Nephron (organoid): Measurements from ENCODE around the gene CNNM3.
A peak's percentile ranks its signal among the peaks of the same experiment; 100 is the strongest.

ENCODE experiments used
- H3K27ac Mint-ChIP-seq, 3 experiments: 2 replicates each; pipeline ENCODE4 v1.8.0; 2020; ENCODE audit warnings: mixed read lengths in 3 of 3, mild to moderate bottlenecking in 2 of 3, moderate library complexity in 1 of 3
- H3K27me3 Mint-ChIP-seq: 2 replicates; pipeline ENCODE4 v1.8.0; 2021; ENCODE audit warnings: low read depth, mild to moderate bottlenecking, moderate library complexity, mixed read lengths
- H3K36me3 Mint-ChIP-seq: 2 replicates; pipeline ENCODE4 v1.8.0; 2020; ENCODE audit warnings: low read depth, mixed read lengths
- H3K4me1 Mint-ChIP-seq: 2 replicates; pipeline ENCODE4 v1.8.0; 2020; ENCODE audit warnings: mixed read lengths
- H3K4me3 Mint-ChIP-seq, 3 experiments: 2 replicates each; pipeline ENCODE4 v1.8.0; 2020; ENCODE audit warnings: mild to moderate bottlenecking in 3 of 3, mixed read lengths in 3 of 3, moderate library complexity in 2 of 3
- H3K9me3 Mint-ChIP-seq: 2 replicates; pipeline ENCODE4 v1.8.0; 2020; ENCODE audit warnings: mixed read lengths
- CTCF ChIP-seq, 3 experiments: fragments of 200-600 bp; sonication (generic); IDR thresholded peaks; one replicate each; pipeline ENCODE4 v1.5.0; 2021; ENCODE audit warnings: antibody characterized with exemption in 3 of 3; ENCODE audit not compliant: unreplicated experiment in 3 of 3

CNNM3 gene

GRCh38 chr2:96856776-96857666, 41.0 kb downstream of the CNNM3 start:
- Mint-ChIP-seq H3K4me3 (peak overlapping the region; percentile 90 to 92 (median 91)), H3K4me1 (peaks cover 30% of the 10 kb centered on the region), H3K27me3 (peaks cover 6% of the 10 kb centered on the region), H3K9me3 (no peaks in the 10 kb centered on the region), H3K27ac (peak overlapping the region; percentile 28 to 68 (median 66)), H3K36me3 (peaks cover 24% of the 10 kb centered on the region)
- no peak for TF ChIP-seq CTCF (IDR thresholded peaks at IDR 0.05; ENCODE audit: unreplicated experiment in 3 of 3)

DNA sequence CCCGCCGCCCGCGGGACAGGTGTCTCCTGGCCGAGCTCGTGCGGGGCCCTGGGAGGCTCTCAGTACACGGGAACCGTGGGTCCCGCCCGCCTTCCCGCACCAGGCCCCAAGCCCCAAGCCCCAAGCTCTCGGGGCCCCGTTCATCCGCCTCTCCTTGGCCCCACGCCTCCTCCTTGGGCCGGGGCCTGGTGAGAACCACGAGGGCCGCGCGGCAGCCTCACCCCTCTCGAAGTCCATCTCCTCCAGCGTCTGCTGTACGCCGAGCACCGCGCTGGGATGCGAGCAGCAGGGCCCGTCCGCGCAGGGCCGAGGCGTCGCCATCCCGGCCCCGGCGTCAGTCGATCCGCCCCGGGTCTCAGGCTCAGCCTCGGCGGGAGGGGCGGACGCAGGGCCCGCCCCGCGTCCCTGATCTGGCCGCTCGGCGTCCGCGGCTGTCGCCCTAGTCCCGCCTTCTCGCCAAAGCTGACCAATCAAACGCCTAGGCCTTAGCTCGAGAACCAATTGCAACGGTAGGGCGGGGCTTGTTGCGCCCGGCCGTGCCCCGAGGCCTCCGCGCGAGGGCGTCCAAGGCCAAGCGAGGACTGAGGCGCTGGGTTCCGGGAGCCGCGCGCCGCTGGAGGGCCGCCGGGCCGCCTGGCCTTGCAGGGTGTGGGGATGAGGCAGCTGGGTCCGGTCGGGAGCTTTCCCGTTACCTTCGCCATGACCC, 41.8 kb downstream of the CNNM3 start, which contains the start of gene ANKRD39:
Gene ANKRD39, minus strand, starts transcription at position 350 of the 706 bp plus-strand sequence. Its CDS starts 29 bp downstream, at position 321.
- Mint-ChIP-seq H3K4me1 (peaks cover 30% of the 10 kb centered on the region), H3K27me3 (peaks cover 6% of the 10 kb centered on the region), H3K4me3 (peak within 1 kb of the TSS; percentile 90 to 92 (median 91)), H3K36me3 (peaks cover 22% of the 10 kb centered on the region), H3K9me3 (no peaks in the 10 kb centered on the region), H3K27ac (peak within 1 kb of the TSS; percentile 64 to 69 (median 68))
- peak; percentile 80 to 85 (median 81) for TF ChIP-seq CTCF (IDR thresholded peaks at IDR 0.05; ENCODE audit: unreplicated experiment in 3 of 3)

DNA sequence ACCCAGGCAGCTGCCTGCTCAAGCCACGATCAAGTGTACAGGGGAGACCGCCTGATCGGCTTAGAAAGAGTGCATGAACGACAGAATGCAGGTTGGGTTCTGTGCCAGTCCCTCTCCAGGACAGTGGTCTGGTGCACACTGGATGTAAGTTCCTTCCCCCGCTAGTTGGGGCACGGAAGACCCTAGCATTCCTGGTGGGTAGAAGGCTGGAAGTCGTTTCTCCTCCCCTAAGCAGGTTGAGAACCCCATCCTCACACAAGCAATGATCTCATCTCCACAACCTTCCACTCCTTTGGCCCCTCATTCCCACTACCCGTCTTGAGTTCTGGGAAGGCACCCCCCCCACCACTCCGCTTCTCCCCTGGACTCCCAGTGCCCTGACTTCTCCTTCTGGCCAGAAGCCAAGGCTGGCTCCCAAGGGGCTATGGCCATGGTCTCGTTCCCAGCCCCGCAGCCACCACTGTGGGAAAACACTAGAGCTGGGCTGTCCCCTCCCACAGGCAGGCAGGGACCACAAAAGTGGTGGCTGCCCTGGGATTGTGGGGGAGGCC, 43.1 kb downstream of the CNNM3 start:
- peaks cover 6% of the 10 kb centered on the region for H3K27me3 Mint-ChIP-seq
- no peak for TF ChIP-seq CTCF (IDR thresholded peaks at IDR 0.05; ENCODE audit: unreplicated experiment in 3 of 3)

DNA sequence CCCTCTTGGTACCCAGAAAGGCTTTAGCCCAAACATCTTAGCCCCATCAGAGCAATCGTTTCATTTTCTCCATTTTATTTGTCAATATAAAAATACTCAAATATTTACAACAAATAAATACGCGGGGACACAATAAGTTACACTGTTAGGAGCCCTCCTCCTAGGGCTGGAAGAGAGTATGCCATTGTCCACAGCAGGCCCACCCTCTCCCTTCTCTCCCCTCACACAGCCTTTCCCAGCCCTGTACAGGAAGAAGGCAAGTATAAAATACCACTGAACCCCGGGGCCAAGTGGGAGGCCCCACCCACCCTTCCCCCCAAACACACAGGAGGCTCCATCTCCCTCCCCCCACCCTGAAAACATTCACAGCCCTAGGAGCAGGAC, 43.6 kb downstream of the CNNM3 start:
- no peaks in the 10 kb centered on the region for H3K9me3 Mint-ChIP-seq
- H3K4me1 Mint-ChIP-seq: peaks cover 35% of the 10 kb centered on the region
- H3K36me3 Mint-ChIP-seq: peaks cover 22% of the 10 kb centered on the region
- H3K27me3 Mint-ChIP-seq: peaks cover 6% of the 10 kb centered on the region
- peak overlapping the region; percentile 87 to 92 (median 91) for H3K4me3 Mint-ChIP-seq
- peak overlapping the region in 2 of 3 experiments; percentile 64 to 69 for H3K27ac Mint-ChIP-seq
- no peak for TF ChIP-seq CTCF (IDR thresholded peaks at IDR 0.05; ENCODE audit: unreplicated experiment in 3 of 3)

More for the DNA sequence above, 43.1 kb downstream of the CNNM3 start:
- H3K4me1 Mint-ChIP-seq: peaks cover 35% of the 10 kb centered on the region
- H3K9me3 Mint-ChIP-seq: no peaks in the 10 kb centered on the region
- H3K4me3 Mint-ChIP-seq: peak overlapping the region; percentile 87 to 92 (median 91)
- H3K27ac Mint-ChIP-seq: peak overlapping the region; percentile 64 to 69 (median 68)
- H3K36me3 Mint-ChIP-seq: peaks cover 22% of the 10 kb centered on the region

DNA sequence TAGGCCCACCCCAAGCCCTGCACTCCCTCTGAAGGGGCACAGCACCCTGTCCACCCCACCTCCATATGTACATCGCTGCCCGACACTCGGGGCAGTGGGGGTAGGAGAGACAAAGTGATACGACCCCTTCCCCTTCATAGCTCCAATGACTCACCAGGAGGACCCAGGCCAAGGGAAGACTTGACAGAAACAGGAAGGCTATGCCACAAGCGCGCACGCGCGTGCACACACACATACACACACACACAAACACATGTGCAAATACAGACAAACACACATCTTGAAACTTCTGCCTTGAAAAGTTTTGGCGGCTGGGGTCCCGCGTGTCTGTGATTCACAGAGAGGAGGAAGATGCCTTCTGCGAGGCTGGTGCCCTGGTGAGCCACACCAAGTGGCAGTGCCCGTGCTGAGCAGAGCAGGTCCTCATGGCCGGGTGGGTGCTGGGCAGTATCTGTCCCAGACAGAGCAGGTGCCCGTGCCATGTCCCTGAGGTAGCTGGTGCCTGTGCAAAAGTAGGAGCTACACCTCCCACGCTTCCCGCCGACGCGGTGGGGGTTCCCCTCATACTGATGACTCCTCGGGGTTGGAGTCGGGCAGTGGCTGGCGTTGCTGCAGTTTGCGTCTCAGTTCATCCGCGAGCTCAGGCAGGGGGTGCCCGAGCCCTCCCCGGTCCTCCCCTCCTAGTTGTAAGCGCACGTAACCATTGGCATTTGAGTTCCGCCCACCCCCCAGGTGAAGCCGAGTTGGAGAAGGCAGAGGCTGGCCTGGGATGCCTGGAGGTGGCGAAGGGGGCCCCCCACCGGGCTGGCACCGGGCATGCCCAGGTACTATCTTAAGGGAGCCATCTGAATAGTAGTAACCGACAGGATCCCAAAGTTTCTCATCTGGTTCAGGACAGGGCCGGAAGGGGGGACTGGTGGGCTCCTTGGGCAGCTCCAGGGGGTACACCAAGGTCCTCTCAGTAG, 44.3 kb downstream of the CNNM3 start:
- H3K27me3 Mint-ChIP-seq: peaks cover 6% of the 10 kb centered on the region
- TF ChIP-seq CTCF (IDR thresholded peaks at IDR 0.05; ENCODE audit: unreplicated experiment in 3 of 3): no peak
- H3K4me3 Mint-ChIP-seq: peak overlapping the region; percentile 15 to 41 (median 31)
- H3K36me3 Mint-ChIP-seq: peaks cover 22% of the 10 kb centered on the region
- peak overlapping the region in 2 of 3 experiments; percentile 45 to 64 for H3K27ac Mint-ChIP-seq
- no peaks in the 10 kb centered on the region for H3K9me3 Mint-ChIP-seq
- H3K4me1 Mint-ChIP-seq: peaks cover 30% of the 10 kb centered on the region
